ENCODE measurements around the gene PABPC1L.

Gene PABPC1L

GRCh38 chr20:44945261-44945660 is 35.4 kb downstream of the PABPC1L start:
- no peak for DNase-seq

GRCh38 chr20:44946271-44946852 is 36.5 kb downstream of the PABPC1L start:
- no peak for DNase-seq

- no peak for DNase-seq
These were observed 38.2 kb downstream of the PABPC1L start for GRCh38 chr20:44948107-44948506.

- no peak for DNase-seq
These were observed 38.7 kb downstream of the PABPC1L start for GRCh38 chr20:44948513-44948912.

- DNase-seq: no peak
These were observed 40.5 kb downstream of the PABPC1L start for GRCh38 chr20:44950368-44950767.

- DNase-seq: no peak
These were observed 42.9 kb downstream of the PABPC1L start for GRCh38 chr20:44952731-44953130.

- no peak for DNase-seq
These were observed 44.4 kb downstream of the PABPC1L start for GRCh38 chr20:44954211-44954610.

- DNase-seq: no peak
These were observed 45.4 kb downstream of the PABPC1L start for GRCh38 chr20:44955270-44955669.

GRCh38 chr20:44956410-44956809 is 46.5 kb downstream of the PABPC1L start:
- DNase-seq: no peak

GRCh38 chr20:44958276-44958675 is 48.4 kb downstream of the PABPC1L start:
- no peak for DNase-seq

- DNase-seq: no peak
These were observed 49.3 kb downstream of the PABPC1L start for GRCh38 chr20:44959082-44959637.

GRCh38 chr20:44959638-44960102 is 49.8 kb downstream of the PABPC1L start:
- DNase-seq: no peak

- peak; percentile 73 for DNase-seq
These were observed 50.4 kb downstream of the PABPC1L start, which contains the start of gene TOMM34 for GRCh38 chr20:44960103-44960852. Gene TOMM34, minus strand, starts transcription at chr20:44960397. Its CDS starts 64 bp downstream, at chr20:44960333.

GRCh38 chr20:44961011-44961869 is 51.4 kb downstream of the PABPC1L start:
- no peak for DNase-seq

GRCh38 chr20:44961870-44962267 is 52.0 kb downstream of the PABPC1L start:
- DNase-seq: no peak

GRCh38 chr20:44962483-44962882 is 52.6 kb downstream of the PABPC1L start:
- DNase-seq: no peak

GRCh38 chr20:44963325-44964215 is 53.7 kb downstream of the PABPC1L start:
- no peak for DNase-seq

GRCh38 chr20:44965651-44966029 is 55.8 kb downstream of the PABPC1L start:
- DNase-seq: no peak

- DNase-seq: peak; percentile 67
These were observed 56.4 kb downstream of the PABPC1L start, which contains the start of gene STK4 for GRCh38 chr20:44966030-44966961. Gene STK4, plus strand, starts transcription at chr20:44966512. Its CDS starts 57 bp downstream, at chr20:44966569.

- DNase-seq: no peak
These were observed 57.4 kb downstream of the PABPC1L start for GRCh38 chr20:44967207-44967807.
